HEK293 (cell line): ENCODE data around the gene NAA16.

ENCODE experiments used
- CTCF ChIA-PET: fragments of 350-600 bp; formaldehyde crosslinking; extraction: SDS; loops from one replicate; lab custom pipeline; 2021; ENCODE audit warnings: antibody characterized with exemption; lab: Yijun Ruan, JAX
- POLR2A ChIA-PET: fragments of 300-600 bp; formaldehyde crosslinking; extraction: SDS; loops from one replicate; lab custom pipeline; 2020; ENCODE audit warnings: antibody characterized with exemption, inconsistent platforms; lab: Yijun Ruan, JAX
- H3K27ac ChIP-seq: fragments of 200-500 bp; sonication (Bioruptor generic); 2 replicates; pipeline ENCODE4 v1.5.1; 2014; ENCODE audit warnings: low read depth, low read length, control low read depth, inconsistent platforms; ENCODE audit errors: extremely low read depth
- H3K36me3 ChIP-seq, 2 experiments: fragments of 200-500 bp in 1 of 2; sonication (Bioruptor generic) in 1 of 2; 1 replicate in 1 of 2; 2 replicates in 1 of 2; pipeline ENCODE4 v1.5.1; 2014 to 2017; ENCODE audit warnings: inconsistent platforms in 2 of 2, low read length in 2 of 2; ENCODE audit not compliant: control insufficient read depth in 2 of 2, insufficient read depth in 1 of 2
- H3K4me1 ChIP-seq: fragments of 200-500 bp; sonication (Bioruptor generic); 2 replicates; pipeline ENCODE4 v1.5.1; 2014; ENCODE audit warnings: mild to moderate bottlenecking, low read length, inconsistent platforms; ENCODE audit not compliant: control insufficient read depth, insufficient read depth
- H3K4me3 ChIP-seq: 2 replicates; pipeline ENCODE4 v1.5.1; 2011; ENCODE audit warnings: low read depth, mild to moderate bottlenecking, control low read depth, low read length, moderate library complexity
- H3K9me3 ChIP-seq: fragments of 200-500 bp; sonication (Bioruptor generic); 2 replicates; pipeline ENCODE4 v1.5.1; 2014; ENCODE audit warnings: low read depth, low read length, inconsistent platforms; ENCODE audit not compliant: control insufficient read depth, insufficient read depth
- IKZF3 ChIP-seq: fragments of 450-650 bp; IDR thresholded peaks from 2 replicates; pipeline ENCODE4 v1.5.0; 2018; ENCODE audit warnings: missing biosample characterization, mild to moderate bottlenecking, missing genetic modification characterization, moderate library complexity
- PRDM1 ChIP-seq: fragments of 450-650 bp; formaldehyde crosslinking; IDR thresholded peaks from 2 replicates; pipeline ENCODE4; 2016; ENCODE audit warnings: missing biosample characterization, missing genetic modification characterization
- SALL2 ChIP-seq: fragments of 450-650 bp; formaldehyde crosslinking; IDR thresholded peaks from 2 replicates; pipeline ENCODE4 v1.5.0; 2017; ENCODE audit warnings: missing biosample characterization, mild to moderate bottlenecking, missing genetic modification characterization, borderline replicate concordance
- ZBTB20 ChIP-seq: fragments of 450-650 bp; formaldehyde crosslinking; IDR thresholded peaks from 2 replicates; pipeline ENCODE4 v1.5.1; 2016; ENCODE audit warnings: missing biosample characterization, missing genetic modification characterization
- ZFP69B ChIP-seq: fragments of 450-650 bp; formaldehyde crosslinking; IDR thresholded peaks from 2 replicates; pipeline ENCODE4 v1.5.1; 2016; ENCODE audit warnings: missing biosample characterization, missing genetic modification characterization
- ZNF121 ChIP-seq: fragments of 450-650 bp; formaldehyde crosslinking; IDR thresholded peaks from 2 replicates; pipeline ENCODE4 v1.5.1; 2016; ENCODE audit warnings: missing biosample characterization, missing genetic modification characterization
- ZNF155 ChIP-seq: fragments of 450-650 bp; formaldehyde crosslinking; IDR thresholded peaks from 2 replicates; pipeline ENCODE4 v1.5.1; 2016; ENCODE audit warnings: missing biosample characterization, missing genetic modification characterization
- ZNF19 ChIP-seq: fragments of 450-650 bp; formaldehyde crosslinking; IDR thresholded peaks from 2 replicates; pipeline ENCODE4; 2016; ENCODE audit warnings: missing biosample characterization, missing genetic modification characterization, low read depth
- ZNF24 ChIP-seq: fragments of 450-650 bp; formaldehyde crosslinking; IDR thresholded peaks from 2 replicates; pipeline ENCODE4 v1.5.1; 2016; ENCODE audit warnings: missing biosample characterization, missing genetic modification characterization
- ZNF37A ChIP-seq: fragments of 450-650 bp; IDR thresholded peaks from 2 replicates; pipeline ENCODE4 v1.5.1; 2018; ENCODE audit warnings: missing biosample characterization, missing genetic modification characterization
- ZNF600 ChIP-seq: fragments of 450-650 bp; formaldehyde crosslinking; IDR thresholded peaks from 2 replicates; pipeline ENCODE4 v1.5.1; 2016; ENCODE audit warnings: missing biosample characterization, missing genetic modification characterization
- ZNF660 ChIP-seq: fragments of 450-650 bp; IDR thresholded peaks from 2 replicates; pipeline ENCODE4 v1.5.1; 2018; ENCODE audit warnings: missing biosample characterization, mild to moderate bottlenecking, missing genetic modification characterization
- ZNF785 ChIP-seq: fragments of 450-650 bp; formaldehyde crosslinking; IDR thresholded peaks from 2 replicates; pipeline ENCODE4 v1.5.1; 2016; ENCODE audit warnings: missing biosample characterization, missing genetic modification characterization
- ZNF830 ChIP-seq: fragments of 450-650 bp; IDR thresholded peaks from 2 replicates; pipeline ENCODE4 v1.5.0; 2018; ENCODE audit warnings: missing biosample characterization, missing genetic modification characterization, low read depth, mild to moderate bottlenecking, moderate library complexity
- ZNF837 ChIP-seq: fragments of 450-650 bp; formaldehyde crosslinking; IDR thresholded peaks from 2 replicates; pipeline ENCODE4 v1.5.1; 2016; ENCODE audit warnings: missing biosample characterization, missing genetic modification characterization
- TF ChIP-seq, protein P1 (sequence below): fragments of 450-650 bp; formaldehyde crosslinking; IDR thresholded peaks from 2 replicates; pipeline ENCODE4 v1.5.1; 2016; ENCODE audit warnings: missing biosample characterization, missing genetic modification characterization, borderline replicate concordance
- TF ChIP-seq, protein P2 (sequence below): fragments of 450-650 bp; formaldehyde crosslinking; IDR thresholded peaks from 2 replicates; pipeline ENCODE4 v1.5.1; 2017; ENCODE audit warnings: missing biosample characterization, missing genetic modification characterization
- TF ChIP-seq, protein P3 (sequence below): fragments of 450-650 bp; formaldehyde crosslinking; IDR thresholded peaks from 2 replicates; pipeline ENCODE4 v1.5.1; 2016; ENCODE audit warnings: missing biosample characterization, missing genetic modification characterization
- TF ChIP-seq, protein P4 (sequence below): sonication (generic); formaldehyde crosslinking; IDR thresholded peaks from 2 replicates; pipeline ENCODE4 v1.8.1; 2022; ENCODE audit warnings: mild to moderate bottlenecking, moderate library complexity, missing genetic modification reagents

Gene NAA16

DNA sequence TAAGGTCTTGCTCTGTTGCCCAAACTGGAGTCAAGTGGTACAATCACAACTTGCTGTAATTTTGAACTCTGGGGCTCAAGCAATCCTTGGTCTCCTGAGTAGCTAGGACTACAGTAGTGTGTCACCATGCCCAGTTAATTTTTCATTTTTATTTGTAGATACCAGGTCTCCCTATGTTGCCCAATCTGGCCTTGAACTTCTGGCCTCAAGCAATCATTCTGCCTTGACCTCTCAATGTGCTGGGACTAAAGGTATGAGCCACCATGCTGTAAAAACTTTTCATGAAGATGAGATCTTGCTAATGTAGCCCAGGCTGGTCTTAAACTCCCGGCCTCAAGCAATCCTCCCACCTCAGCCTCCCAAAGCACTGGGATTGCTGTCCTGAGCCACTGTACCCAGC is 15.1 kb upstream of the NAA16 start:
- POLR2A ChIA-PET = no interaction called here
- TF ChIP-seq, protein P1, sequence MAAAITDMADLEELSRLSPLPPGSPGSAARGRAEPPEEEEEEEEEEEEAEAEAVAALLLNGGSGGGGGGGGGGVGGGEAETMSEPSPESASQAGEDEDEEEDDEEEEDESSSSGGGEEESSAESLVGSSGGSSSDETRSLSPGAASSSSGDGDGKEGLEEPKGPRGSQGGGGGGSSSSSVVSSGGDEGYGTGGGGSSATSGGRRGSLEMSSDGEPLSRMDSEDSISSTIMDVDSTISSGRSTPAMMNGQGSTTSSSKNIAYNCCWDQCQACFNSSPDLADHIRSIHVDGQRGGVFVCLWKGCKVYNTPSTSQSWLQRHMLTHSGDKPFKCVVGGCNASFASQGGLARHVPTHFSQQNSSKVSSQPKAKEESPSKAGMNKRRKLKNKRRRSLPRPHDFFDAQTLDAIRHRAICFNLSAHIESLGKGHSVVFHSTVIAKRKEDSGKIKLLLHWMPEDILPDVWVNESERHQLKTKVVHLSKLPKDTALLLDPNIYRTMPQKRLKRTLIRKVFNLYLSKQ = no peak
- no peak for TF ChIP-seq ZNF24 (tag by site-specific recombination)
- no peak for TF ChIP-seq ZNF121 (tag by site-specific recombination)
- TF ChIP-seq ZNF830 (tag by site-specific recombination) = no peak
- no peak for TF ChIP-seq ZNF19 (tag by site-specific recombination)
- CTCF ChIA-PET = no interaction called here
- Histone ChIP-seq H3K9me3 (no peaks in the 10 kb centered on the region), H3K36me3 (no peaks in the 10 kb centered on the region), H3K27ac (no peak overlapping the region), H3K4me1 (no peaks in the 10 kb centered on the region), H3K4me3 (no peak overlapping the region)

DNA sequence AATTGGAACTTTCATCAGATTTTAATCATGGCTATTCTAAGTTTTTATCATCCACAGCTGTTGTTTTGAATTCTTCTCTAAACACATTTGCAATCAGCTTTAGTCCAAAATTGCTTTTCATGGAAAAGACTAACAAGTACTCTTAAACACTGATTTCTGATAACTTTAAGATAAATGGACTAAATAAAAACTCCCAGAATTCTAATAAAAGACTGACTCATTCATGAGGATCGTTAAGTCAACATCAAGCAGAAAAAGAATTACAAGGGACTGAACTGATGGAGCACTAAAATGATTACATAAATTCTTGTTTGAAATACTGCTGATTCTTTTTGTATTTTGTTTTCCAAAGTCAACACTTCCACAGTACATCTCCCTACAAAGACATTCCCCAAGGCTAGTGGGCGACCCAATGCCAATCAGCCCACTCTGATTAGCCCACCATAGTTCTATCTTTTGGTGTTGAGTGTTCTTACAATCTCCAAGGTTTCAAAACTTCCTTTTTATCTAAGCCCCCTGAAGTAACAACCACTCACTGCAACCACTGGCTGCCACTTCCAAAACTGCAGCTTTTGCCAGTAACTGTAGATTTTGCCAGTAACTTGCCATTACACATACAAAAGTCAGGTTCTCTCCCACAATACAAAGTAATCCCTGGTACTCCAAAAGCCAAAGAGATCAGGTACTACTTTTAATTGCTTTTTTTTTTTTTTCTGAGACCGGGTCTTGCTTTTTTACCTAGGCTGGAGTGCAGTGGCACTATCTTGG is 14.0 kb upstream of the NAA16 start:
- no peaks in the 10 kb centered on the region for H3K9me3 ChIP-seq
- H3K4me1 ChIP-seq = no peaks in the 10 kb centered on the region
- no peak overlapping the region for H3K4me3 ChIP-seq
- H3K27ac ChIP-seq = no peak overlapping the region
- POLR2A ChIA-PET = no interaction called here
- no peaks in the 10 kb centered on the region for H3K36me3 ChIP-seq
- CTCF ChIA-PET = no interaction called here
- TF ChIP-seq SALL2 (tag by site-specific recombination) = no peak
- TF ChIP-seq, protein P2, sequence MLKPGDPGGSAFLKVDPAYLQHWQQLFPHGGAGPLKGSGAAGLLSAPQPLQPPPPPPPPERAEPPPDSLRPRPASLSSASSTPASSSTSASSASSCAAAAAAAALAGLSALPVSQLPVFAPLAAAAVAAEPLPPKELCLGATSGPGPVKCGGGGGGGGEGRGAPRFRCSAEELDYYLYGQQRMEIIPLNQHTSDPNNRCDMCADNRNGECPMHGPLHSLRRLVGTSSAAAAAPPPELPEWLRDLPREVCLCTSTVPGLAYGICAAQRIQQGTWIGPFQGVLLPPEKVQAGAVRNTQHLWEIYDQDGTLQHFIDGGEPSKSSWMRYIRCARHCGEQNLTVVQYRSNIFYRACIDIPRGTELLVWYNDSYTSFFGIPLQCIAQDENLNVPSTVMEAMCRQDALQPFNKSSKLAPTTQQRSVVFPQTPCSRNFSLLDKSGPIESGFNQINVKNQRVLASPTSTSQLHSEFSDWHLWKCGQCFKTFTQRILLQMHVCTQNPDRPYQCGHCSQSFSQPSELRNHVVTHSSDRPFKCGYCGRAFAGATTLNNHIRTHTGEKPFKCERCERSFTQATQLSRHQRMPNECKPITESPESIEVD (tag by site-specific recombination) = 0 out of 2 replicates have a peak, but pooled peaks have one; percentile 15
- TF ChIP-seq, all 188 proteins: peak for 1

DNA sequence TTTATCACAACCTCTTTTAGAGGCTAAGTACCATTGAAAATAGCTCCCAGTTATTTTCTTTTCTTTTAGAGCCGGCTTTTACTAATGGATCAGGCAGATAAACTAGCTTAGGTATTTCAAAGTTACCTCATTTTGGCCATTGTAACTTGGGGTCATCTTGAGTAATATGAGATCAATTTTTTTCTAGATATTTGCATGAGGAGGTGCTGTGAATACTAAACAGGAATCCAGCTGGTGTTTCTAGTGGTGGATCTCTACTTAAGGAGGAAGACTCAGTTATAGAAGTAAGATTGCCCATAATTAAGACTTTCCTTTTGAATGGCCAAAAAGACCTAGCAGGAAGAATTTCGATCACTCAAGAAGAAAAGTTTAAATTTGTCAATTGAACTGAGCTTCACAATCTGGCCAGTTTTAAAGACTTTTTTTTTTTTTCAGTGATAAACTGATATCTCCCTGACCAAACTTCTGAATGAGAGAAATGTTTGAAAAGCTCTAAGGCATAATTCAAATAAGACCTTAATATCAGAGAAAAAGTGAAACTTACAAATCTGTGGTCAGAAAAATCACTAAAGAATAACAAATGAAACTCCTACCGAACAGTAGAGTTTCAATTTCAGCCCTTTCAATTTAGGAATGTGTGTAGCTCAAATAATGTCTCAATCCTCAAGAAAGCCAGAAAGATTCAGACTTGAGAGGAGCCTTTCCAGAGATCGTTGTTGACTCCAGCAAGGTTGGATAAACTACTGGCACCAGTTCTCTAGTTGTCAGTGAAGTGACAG is 11.6 kb upstream of the NAA16 start:
- Histone ChIP-seq H3K4me1 (no peaks in the 10 kb centered on the region), H3K4me3 (no peak overlapping the region), H3K9me3 (no peaks in the 10 kb centered on the region), H3K27ac (no peak overlapping the region), H3K36me3 (no peaks in the 10 kb centered on the region)
- ChIA-PET POLR2A (no interaction called here), CTCF (interaction anchor here (0.6 kb wide), 1 partner anchor 371 kb away, joined by 4 read pairs; no protein-coding TSS in a partner anchor)
- TF ChIP-seq IKZF3 = no peak
- no peak for TF ChIP-seq ZBTB20 (tag by site-specific recombination)
- no peak for TF ChIP-seq ZNF660 (tag by site-specific recombination)
- TF ChIP-seq ZFP69B (tag by site-specific recombination) = no peak
- TF ChIP-seq, protein P3, sequence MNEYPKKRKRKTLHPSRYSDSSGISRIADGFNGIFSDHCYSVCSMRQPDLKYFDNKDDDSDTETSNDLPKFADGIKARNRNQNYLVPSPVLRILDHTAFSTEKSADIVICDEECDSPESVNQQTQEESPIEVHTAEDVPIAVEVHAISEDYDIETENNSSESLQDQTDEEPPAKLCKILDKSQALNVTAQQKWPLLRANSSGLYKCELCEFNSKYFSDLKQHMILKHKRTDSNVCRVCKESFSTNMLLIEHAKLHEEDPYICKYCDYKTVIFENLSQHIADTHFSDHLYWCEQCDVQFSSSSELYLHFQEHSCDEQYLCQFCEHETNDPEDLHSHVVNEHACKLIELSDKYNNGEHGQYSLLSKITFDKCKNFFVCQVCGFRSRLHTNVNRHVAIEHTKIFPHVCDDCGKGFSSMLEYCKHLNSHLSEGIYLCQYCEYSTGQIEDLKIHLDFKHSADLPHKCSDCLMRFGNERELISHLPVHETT (tag by site-specific recombination) = no peak
- TF ChIP-seq ZNF785 = no peak
- TF ChIP-seq ZNF37A = no peak
- TF ChIP-seq PRDM1 (tag by site-specific recombination) = no peak
- no peak for TF ChIP-seq ZNF837 (tag by site-specific recombination)
- TF ChIP-seq, protein P4, sequence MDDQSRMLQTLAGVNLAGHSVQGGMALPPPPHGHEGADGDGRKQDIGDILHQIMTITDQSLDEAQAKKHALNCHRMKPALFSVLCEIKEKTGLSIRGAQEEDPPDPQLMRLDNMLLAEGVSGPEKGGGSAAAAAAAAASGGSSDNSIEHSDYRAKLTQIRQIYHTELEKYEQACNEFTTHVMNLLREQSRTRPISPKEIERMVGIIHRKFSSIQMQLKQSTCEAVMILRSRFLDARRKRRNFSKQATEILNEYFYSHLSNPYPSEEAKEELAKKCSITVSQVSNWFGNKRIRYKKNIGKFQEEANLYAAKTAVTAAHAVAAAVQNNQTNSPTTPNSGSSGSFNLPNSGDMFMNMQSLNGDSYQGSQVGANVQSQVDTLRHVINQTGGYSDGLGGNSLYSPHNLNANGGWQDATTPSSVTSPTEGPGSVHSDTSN (CRISPR knock-in tag) = no peak
- TF ChIP-seq, protein P2 (tag by site-specific recombination) = no peak
- no peak for TF ChIP-seq ZNF600 (tag by site-specific recombination)
- no peak for TF ChIP-seq ZNF155 (tag by site-specific recombination)
